K562 (cell line): Measurements from ENCODE around the gene MMP24. TPM values are rescaled to one million over a fixed set of nuclear protein-coding genes. Genes with fewer than 3 reads are reported as not detected.
A peak's percentile ranks its signal among the peaks of the same experiment; 100 is the strongest.

Experiments used
- ATAC-seq: fragments of 200-7000 bp; cut with Tn5 transposase; 3 replicates; pipeline ENCODE4 v1.9.1; 2020; ENCODE audit warnings: moderate library complexity
- BruUV-seq: library from RNA; stranded (reverse); fragments of 400-500 nt; replicated peaks from 2 replicates; lab custom pipeline; 2021; lab: Mats Ljungman, UMichigan
- CTCF ChIA-PET: fragments of 300-600 bp; formaldehyde crosslinking; extraction: SDS; loops from one replicate; lab custom pipeline; 2021; ENCODE audit warnings: low intra/inter-chr PET ratio; lab: Yijun Ruan, JAX
- POLR2A ChIA-PET: fragments of 300-600, 350-650 bp; sonication (Branson Sonifier 250); formaldehyde crosslinking; extraction: SDS; loops from one replicate; lab custom pipeline; 2021; ENCODE audit warnings: antibody characterized with exemption, inconsistent platforms; lab: Yijun Ruan, JAX
- DNase-seq, 4 experiments: peaks; one replicate each; pipeline versions ENCODE4 v3.0.0 to v3.0.0-alpha.2; 2011 to 2018; ENCODE audit warnings: low spot score in 3 of 4, mixed read lengths in 3 of 4; ENCODE audit errors: extremely low read depth in 1 of 4
- FAIRE-seq: peaks from 2 replicates; lab custom pipeline; 2011; peaks lifted over from hg19 to GRCh38; lab: Jason Lieb, UNC
- H2AFZ ChIP-seq: 2 replicates; pipeline ENCODE4 v1.6.0; 2011; ENCODE audit warnings: low read depth, low read length, control low read depth, inconsistent platforms
- H3K27ac ChIP-seq: fragments of 200-600 bp; 3 replicates; pipeline ENCODE4 v1.8.0; 2011; ENCODE audit warnings: low read depth, mild to moderate bottlenecking, control low read depth, inconsistent platforms, low read length, moderate library complexity, mixed read lengths; ENCODE audit errors: extremely low read depth
- H3K27me3 ChIP-seq, 2 experiments: fragments of 300-600 bp in 1 of 2; 2 replicates in 1 of 2; 3 replicates in 1 of 2; pipeline versions ENCODE4 v1.6.0 to v1.8.0; 2011; ENCODE audit warnings: inconsistent platforms in 2 of 2, low read length in 2 of 2, mild to moderate bottlenecking in 1 of 2, mixed read lengths in 1 of 2, moderate library complexity in 1 of 2; ENCODE audit not compliant: control insufficient read depth in 2 of 2, insufficient read depth in 2 of 2
- H3K36me3 ChIP-seq: fragments of 300-600 bp; 3 replicates; pipeline ENCODE4 v1.8.0; 2011; ENCODE audit warnings: mild to moderate bottlenecking, low read length, inconsistent platforms; ENCODE audit not compliant: control insufficient read depth, insufficient read depth
- H3K4me1 ChIP-seq, 2 experiments: fragments of 200-600 bp in 1 of 2; replicated peaks in 1 of 2; 2 replicates in 1 of 2; 3 replicates in 1 of 2; pipeline versions ENCODE4 v1.5.1 to v1.8.0; 2011; ENCODE audit warnings: inconsistent platforms in 2 of 2, low read length in 2 of 2, mild to moderate bottlenecking in 1 of 2, mixed read lengths in 1 of 2, moderate library complexity in 1 of 2; ENCODE audit not compliant: control insufficient read depth in 2 of 2, insufficient read depth in 2 of 2
- H3K4me2 ChIP-seq: 2 replicates; pipeline ENCODE4 v1.6.1; 2011; ENCODE audit warnings: low read length, control low read depth, inconsistent platforms, mixed read lengths; ENCODE audit not compliant: insufficient read depth
- H3K4me3 ChIP-seq: fragments of 200-600 bp; sonication (generic), shearing (Covaris generic); 2 replicates; pipeline ENCODE4 v1.5.1; 2016; ENCODE audit warnings: control low read depth, inconsistent platforms
- H3K79me2 ChIP-seq: fragments of 200-600 bp; 3 replicates; pipeline ENCODE4 v1.8.0; 2011; ENCODE audit warnings: low read length, inconsistent platforms; ENCODE audit not compliant: control insufficient read depth, insufficient read depth
- H3K9ac ChIP-seq, 2 experiments: 2 replicates each; pipeline versions ENCODE4 v1.6.0 to v1.6.1; 2011; ENCODE audit warnings: low read depth in 2 of 2, low read length in 2 of 2, control low read depth in 1 of 2, inconsistent platforms in 1 of 2, mild to moderate bottlenecking in 1 of 2, mixed read lengths in 1 of 2; ENCODE audit not compliant: insufficient read depth in 1 of 2
- H3K9me1 ChIP-seq: one replicate; pipeline ENCODE4 v1.6.0; 2011; ENCODE audit warnings: inconsistent platforms, mild to moderate bottlenecking, low read length, moderate library complexity; ENCODE audit not compliant: control insufficient read depth, insufficient read depth
- H3K9me3 ChIP-seq: replicated peaks from 2 replicates; pipeline ENCODE4 v1.5.1; 2011; ENCODE audit warnings: low read depth, low read length, inconsistent platforms; ENCODE audit not compliant: control insufficient read depth, insufficient read depth
- H4K20me1 ChIP-seq: replicated peaks from 2 replicates; pipeline ENCODE4 v1.6.1; 2011; ENCODE audit warnings: low read length, inconsistent platforms, mixed read lengths; ENCODE audit not compliant: control insufficient read depth, insufficient read depth
- CHD1 ChIP-seq: fragments of 200-600 bp; sonication (generic); IDR thresholded peaks from one replicate; pipeline ENCODE4 v1.6.1; 2012; ENCODE audit warnings: mild to moderate bottlenecking, moderate library complexity, low read length, inconsistent platforms
- RFX1 ChIP-seq: fragments of 450-650 bp; IDR thresholded peaks from 2 replicates; pipeline ENCODE4 v1.6.1; 2016; ENCODE audit warnings: mild to moderate bottlenecking, moderate library complexity
- ZBTB9 ChIP-seq: fragments of 450-650 bp; formaldehyde crosslinking; IDR thresholded peaks from 2 replicates; pipeline ENCODE4 v1.4.0; 2020; ENCODE audit warnings: mild to moderate bottlenecking, moderate library complexity
- ZNF384 ChIP-seq: IDR thresholded peaks from 2 replicates; pipeline ENCODE4 v1.6.1; 2012; ENCODE audit warnings: low read depth, low read length, improper control_type of control experiment
- WGBS: fragments of 100-300 bp; shearing (Covaris generic); methylation state at CpG from one replicate; pipeline ENCODE4 v1.1.6; 2016; ENCODE audit warnings: low coverage, mixed read lengths; ENCODE audit not compliant: insufficient coverage; ENCODE audit errors: missing lambda C conversion rate; 5-methylcytosine and 5-hydroxymethylcytosine counted together
- in situ Hi-C: fragments of 300-500 bp; cut with MboI; formaldehyde crosslinking; loops from 4 replicates; pipeline ENCODE4 v1.15.0; 2018; ENCODE audit warnings: inconsistent platforms, mixed read lengths
- intact Hi-C: fragments of 100-400 bp; cut with micrococcal nuclease; formaldehyde crosslinking; loops from 2 replicates; pipeline ENCODE4 v1.14.2; 2022
- polyA plus RNA-seq, 8 experiments: library from polyadenylated mRNA; depleted of rRNA in 4 of 8; stranded (reverse) in 5 of 8; unstranded in 3 of 8; fragments of >200 nt; fragmentation: Nextera tagmentation in 2 of 8; fragmentation: Illumina TruSeq in 1 of 8; extraction: Ambion mirVana in 2 of 8; extraction: Trizol in 1 of 8; gene quantifications; 2 replicates each; pipeline versions ENCODE4 v1.2.1 to v1.2.3, GENCODE V29; 2011 to 2014; ENCODE audit warnings: inconsistent platforms in 1 of 8, missing spikeins in 1 of 8
- total RNA-seq, 7 experiments: library from RNA; depleted of rRNA in 6 of 7; stranded (reverse); fragments of >200 nt in 6 of 7; fragmentation: Illumina TruSeq in 2 of 7; extraction: Trizol in 2 of 7; gene quantifications; 2 replicates each; pipeline versions ENCODE4 v1.2.1 to v1.2.3, GENCODE V29; 2011 to 2021; ENCODE audit warnings: low replicate concordance in 1 of 7

Gene MMP24
- total and polyA plus RNA-seq, 9 of the 15 experiments (the other 6 are each of a cell fraction or from before 2014, with no cell fraction given): 0.03 to 0.07 (median 0.03) TPM; not detected in 6

- FAIRE-seq (no peak), DNase-seq (no peak), ATAC-seq (no peak)
- no peaks in the 10 kb centered on the region for H3K79me2 ChIP-seq
- ChIA-PET CTCF (no interaction called here), POLR2A (no interaction called here)
- intact Hi-C loops (no loop called here), in situ Hi-C loops (no loop called here)
- no peak for TF ChIP-seq CHD1
- TF ChIP-seq ZNF384: peak; percentile 63; the same call in 1 of the 2 replicates
- H3K9me3 ChIP-seq: no peaks in the 10 kb centered on the region
- no TSS peak for BruUV-seq
- H4K20me1 ChIP-seq: 0 out of 2 replicates have a peak, but pooled peaks cover 3% of the 10 kb centered on the region
- WGBS: 6% methylated on average over 2 of the region's 3 CpGs
- H3K9ac ChIP-seq: no peak overlapping the region
- no peaks in the 10 kb centered on the region for H3K9me1 ChIP-seq
- H3K36me3 ChIP-seq: no peaks in the 10 kb centered on the region
- H3K27me3 ChIP-seq: peaks cover 3 to 6% of the 10 kb centered on the region in 2 experiments; a peak in 1 of 5 replicates
- H3K4me2 ChIP-seq: no peak overlapping the region
- no peak overlapping the region for H3K4me3 ChIP-seq
- H3K27ac ChIP-seq: no peak overlapping the region
- peaks cover 0 to 6% of the 10 kb centered on the region in 2 experiments; a peak in 2 of 5 replicates for H3K4me1 ChIP-seq
- H2AFZ ChIP-seq: no peak overlapping the region
Measured at GRCh38 chr20:35253010-35253409, 26.5 kb downstream of the MMP24 start.

GRCh38 chr20:35254448-35254999 is 28.0 kb downstream of the MMP24 start:
- no peaks in the 10 kb centered on the region for H4K20me1 ChIP-seq
- H3K9me1 ChIP-seq: no peaks in the 10 kb centered on the region
- ChIA-PET POLR2A (interaction anchor here (0.6 to 0.7 kb wide), 2 partner anchors 12 to 117 kb away, joined by 3 to 4 read pairs; no protein-coding TSS in a partner anchor), CTCF (no interaction called here)
- H3K4me2 ChIP-seq: no peak overlapping the region
- no peaks in the 10 kb centered on the region for H3K36me3 ChIP-seq
- DNase-seq: no peak
- 13% methylated on average over 12 of the region's 12 CpGs for WGBS
- no peak overlapping the region for H3K9ac ChIP-seq
- peaks cover 2 to 4% of the 10 kb centered on the region in 2 experiments; a peak in 2 of 5 replicates for H3K27me3 ChIP-seq
- peak; percentile 83 for TF ChIP-seq RFX1
- no peak for TF ChIP-seq ZBTB9 (CRISPR knock-in tag)
- TF ChIP-seq, all 486 proteins: peak for 1
- FAIRE-seq (peak; percentile 19), ATAC-seq (no peak)
- Histone ChIP-seq H3K4me1 (peaks cover 0 to 6% of the 10 kb centered on the region in 2 experiments; a peak in 2 of 5 replicates), H2AFZ (no peak overlapping the region), H3K4me3 (no peak overlapping the region), H3K27ac (no peak overlapping the region), H3K79me2 (no peaks in the 10 kb centered on the region), H3K9me3 (no peaks in the 10 kb centered on the region)
- BruUV-seq: no TSS peak
- intact Hi-C loops: no loop called here
- in situ Hi-C loops: no loop called here
